A673 (cell line): Measurements from ENCODE around the gene SUN1. TPM values are rescaled to one million over a fixed set of nuclear protein-coding genes. Genes with fewer than 3 reads are reported as not detected.

Source experiments
- BruUV-seq: library from RNA; stranded (reverse); fragments of 400-500 nt; replicated peaks from 2 replicates; lab custom pipeline; 2021; lab: Mats Ljungman, UMichigan
- CTCF ChIA-PET: fragments of 300-600 bp; sonication (Branson Sonifier 250); formaldehyde crosslinking; loops from one replicate; lab custom pipeline; 2022; ENCODE audit warnings: antibody characterized with exemption; lab: Charles Lee
- POLR2A ChIA-PET: fragments of 300-600 bp; sonication (Branson Sonifier 250); formaldehyde crosslinking; loops from one replicate; lab custom pipeline; 2022; ENCODE audit warnings: antibody characterized with exemption; ENCODE audit not compliant: low non-redundant PET; lab: Charles Lee
- DNase-seq: peaks from one replicate; pipeline ENCODE4 v3.0.0-alpha.2; 2015; ENCODE audit warnings: low spot score
- H3K27ac ChIP-seq: fragments of 200-600 bp; sonication (generic); 2 replicates; pipeline ENCODE4 v1.5.1; 2016; ENCODE audit warnings: mixed run types, low read depth, mild to moderate bottlenecking, mixed read lengths, antibody characterized with exemption, low read length; ENCODE audit not compliant: poor library complexity, severe bottlenecking
- H3K27me3 ChIP-seq: fragments of 200-600 bp; sonication (generic); replicated peaks from 2 replicates; pipeline ENCODE4 v1.6.1; 2017; ENCODE audit warnings: mixed run types, low read depth, mild to moderate bottlenecking, mixed read lengths, antibody characterized with exemption, low read length; ENCODE audit not compliant: insufficient read depth, poor library complexity
- H3K36me3 ChIP-seq: fragments of 200-600 bp; sonication (generic); 2 replicates; pipeline ENCODE4 v1.6.1; 2016; ENCODE audit warnings: mixed run types, mild to moderate bottlenecking, mixed read lengths, antibody characterized with exemption, low read length; ENCODE audit not compliant: insufficient read depth, poor library complexity, severe bottlenecking
- H3K4me1 ChIP-seq: fragments of 200-600 bp; sonication (generic); 2 replicates; pipeline ENCODE4 v1.6.1; 2017; ENCODE audit warnings: mixed run types, mild to moderate bottlenecking, mixed read lengths, antibody characterized with exemption, low read length; ENCODE audit not compliant: insufficient read depth, poor library complexity, severe bottlenecking
- H3K4me3 ChIP-seq: fragments of 200-600 bp; sonication (generic); 2 replicates; pipeline ENCODE4 v1.5.1; 2016; ENCODE audit warnings: low read depth, mixed run types, mild to moderate bottlenecking, mixed read lengths, low read length; ENCODE audit not compliant: poor library complexity, severe bottlenecking
- H3K9me3 ChIP-seq: fragments of 200-600 bp; sonication (generic); 2 replicates; pipeline ENCODE4 v1.6.1; 2016; ENCODE audit warnings: mixed run types, low read depth, mild to moderate bottlenecking, mixed read lengths, antibody characterized with exemption, low read length; ENCODE audit not compliant: poor library complexity, severe bottlenecking
- CTCF ChIP-seq: fragments of 300-800, 200-600 bp; sonication (generic); conservative IDR thresholded peaks from 2 replicates; pipeline ENCODE4 v1.5.1; 2017; ENCODE audit warnings: low read depth, mild to moderate bottlenecking, antibody characterized with exemption, low read length, moderate library complexity, mixed read lengths
- EZH2 ChIP-seq: fragments of 200-600 bp; sonication (generic); IDR thresholded peaks from 2 replicates; pipeline ENCODE4 v1.6.1; 2017; ENCODE audit warnings: borderline replicate concordance, low read depth, mild to moderate bottlenecking, mixed read lengths, antibody characterized with exemption, low read length; ENCODE audit not compliant: poor library complexity, severe bottlenecking
- intact Hi-C: fragments of 100-400 bp; cut with micrococcal nuclease; formaldehyde crosslinking; loops from one replicate; pipeline ENCODE4 v1.10.0; 2022; ENCODE audit not compliant: unreplicated experiment
- total RNA-seq: library from RNA; stranded (reverse); gene quantifications from 2 replicates; pipeline ENCODE4 v1.2.3, GENCODE V29; 2021

SUN1 gene
- total RNA-seq, 1 experiment from 2014 or later: 189 TPM

- CTCF ChIA-PET: no interaction called here
- H3K9me3 ChIP-seq: no peaks in the 10 kb centered on the region
- intact Hi-C loops: no loop called here
- no peak for DNase-seq
- POLR2A ChIA-PET: no interaction called here
- TF ChIP-seq EZH2 (no peak), CTCF (no peak)
- H3K27ac ChIP-seq: no peak overlapping the region
- H3K36me3 ChIP-seq: peaks cover 33% of the 10 kb centered on the region
- BruUV-seq: no TSS peak
- no peak overlapping the region for H3K4me3 ChIP-seq
- H3K27me3 ChIP-seq: no peaks in the 10 kb centered on the region
- H3K4me1 ChIP-seq: no peaks in the 10 kb centered on the region
Observed at GRCh38 chr7:890868-891267, 58.6 kb downstream of the SUN1 start.

- DNase-seq: no peak
- intact Hi-C loops: no loop called here
- no peaks in the 10 kb centered on the region for H3K9me3 ChIP-seq
- no peaks in the 10 kb centered on the region for H3K4me1 ChIP-seq
- no peak overlapping the region for H3K4me3 ChIP-seq
- H3K27ac ChIP-seq: no peak overlapping the region
- TF ChIP-seq EZH2 (no peak), CTCF (no peak)
- POLR2A ChIA-PET: no interaction called here
- BruUV-seq: no TSS peak
- H3K36me3 ChIP-seq: peaks cover 35% of the 10 kb centered on the region
- no peaks in the 10 kb centered on the region for H3K27me3 ChIP-seq
- CTCF ChIA-PET: no interaction called here
Observed at GRCh38 chr7:891291-891690, 59.0 kb downstream of the SUN1 start.

DNA sequence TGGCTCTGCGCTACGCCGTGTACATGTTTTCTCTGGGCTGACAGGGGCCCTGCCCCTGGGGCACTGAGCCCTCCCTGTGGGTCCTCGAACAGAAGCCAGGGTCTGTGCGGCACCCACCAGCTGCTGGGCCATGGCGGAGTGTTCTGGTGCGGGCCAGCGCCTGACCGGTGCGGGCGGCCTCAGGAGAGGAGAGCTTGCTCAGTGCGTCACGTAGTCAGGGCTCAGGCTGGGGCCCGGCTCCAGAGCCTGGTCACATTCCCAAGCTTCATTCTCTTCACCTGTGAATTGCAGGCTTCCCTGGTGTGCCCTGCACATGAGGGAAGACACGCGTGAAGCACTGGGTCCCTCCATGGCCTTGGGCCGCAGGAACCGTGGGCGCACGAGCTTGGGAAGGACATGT lies 59.5 kb downstream of the SUN1 start:
- H3K9me3 ChIP-seq: no peaks in the 10 kb centered on the region

More for the DNA sequence above, 59.5 kb downstream of the SUN1 start:
- intact Hi-C loops: no loop called here
- H3K4me1 ChIP-seq: no peaks in the 10 kb centered on the region
- no peak overlapping the region for H3K4me3 ChIP-seq
- no peak for TF ChIP-seq CTCF
- TF ChIP-seq EZH2: no peak
- ChIA-PET CTCF (no interaction called here), POLR2A (no interaction called here)
- H3K27ac ChIP-seq: no peak overlapping the region
- peaks cover 37% of the 10 kb centered on the region for H3K36me3 ChIP-seq
- DNase-seq: no peak
- no peaks in the 10 kb centered on the region for H3K27me3 ChIP-seq
- no TSS peak for BruUV-seq
